GM19023 (cell line): ENCODE measurements around the gene SH3PXD2A.

Source experiments
- ATAC-seq: cut with Tn5 transposase; IDR thresholded peaks from one replicate; pipeline ENCODE4 v1.9.1; 2021; ENCODE audit warnings: mild to moderate bottlenecking, moderate library complexity; ENCODE audit not compliant: unreplicated experiment

The SH3PXD2A gene

GRCh38 chr10:103794996-103795395 is 60.4 kb downstream of the SH3PXD2A start:
- no peak for ATAC-seq

DNA sequence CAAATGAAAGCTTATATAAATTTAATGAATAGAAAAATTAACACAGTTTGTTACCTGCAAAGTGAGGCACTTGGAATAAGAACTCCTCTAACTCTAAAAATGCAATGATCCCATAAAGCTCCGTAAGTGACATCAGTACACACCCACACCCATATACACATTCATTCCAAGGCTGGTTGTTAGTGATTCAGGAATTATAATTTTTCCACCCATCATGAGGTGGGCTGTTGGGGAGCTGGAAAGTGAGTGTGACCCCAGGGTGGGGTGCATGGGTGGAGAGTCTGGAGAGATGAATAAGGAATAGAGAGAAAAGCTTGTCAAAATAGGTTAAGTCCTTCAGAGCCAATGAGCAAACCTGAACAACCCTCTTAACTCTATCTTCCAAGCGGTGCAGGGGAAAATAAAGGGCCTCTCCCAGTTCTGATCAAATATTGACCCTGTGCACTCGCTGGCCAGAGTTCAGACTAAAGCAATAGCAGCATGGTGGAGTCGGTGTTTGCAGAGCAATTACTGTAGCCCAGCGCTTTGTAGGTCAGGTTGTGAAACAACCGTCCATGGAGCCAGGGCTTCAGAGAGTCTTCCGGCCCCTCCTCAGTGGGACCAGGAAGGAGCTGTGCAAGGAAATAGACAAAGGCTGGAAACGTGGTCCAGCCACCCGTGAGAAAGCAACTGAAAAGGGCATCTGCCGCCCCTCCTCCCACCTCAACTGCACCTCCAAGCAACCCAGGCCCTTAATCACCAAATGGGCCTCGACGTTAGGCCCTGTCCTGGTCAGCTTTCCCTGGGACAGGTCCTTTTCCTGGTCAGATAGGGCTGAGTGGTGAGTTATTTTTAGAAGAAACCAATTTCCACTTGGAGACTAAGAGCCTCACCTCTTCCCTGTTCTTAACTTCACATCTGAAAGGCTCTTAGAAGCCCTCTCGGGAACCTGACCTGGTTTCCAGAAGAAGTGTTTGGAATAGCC is 61.2 kb downstream of the SH3PXD2A start:
- ATAC-seq = no peak

GRCh38 chr10:103793429-103793828 is 61.9 kb downstream of the SH3PXD2A start:
- no peak for ATAC-seq

GRCh38 chr10:103792547-103792946 is 62.8 kb downstream of the SH3PXD2A start:
- ATAC-seq = no peak

DNA sequence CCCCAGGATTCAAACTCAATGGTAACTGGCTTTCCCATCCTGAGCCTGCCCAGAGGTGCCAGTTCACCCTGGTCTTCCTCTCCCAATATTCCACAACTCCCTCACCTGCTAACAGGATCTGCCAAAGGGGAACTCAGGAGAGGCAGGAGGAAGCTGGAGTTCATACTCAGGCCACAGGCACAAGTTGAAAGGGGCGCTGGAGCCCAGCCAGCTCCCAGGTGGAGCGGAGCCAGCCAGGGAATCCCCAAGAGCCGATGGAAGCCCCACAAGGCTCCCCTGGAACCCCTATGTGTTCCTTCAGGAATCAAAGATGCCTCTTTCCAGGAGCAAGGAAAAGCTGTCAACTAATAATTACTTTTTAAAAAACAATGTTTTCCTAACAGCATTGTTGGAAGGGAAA is 63.5 kb downstream of the SH3PXD2A start:
- ATAC-seq = no peak

DNA sequence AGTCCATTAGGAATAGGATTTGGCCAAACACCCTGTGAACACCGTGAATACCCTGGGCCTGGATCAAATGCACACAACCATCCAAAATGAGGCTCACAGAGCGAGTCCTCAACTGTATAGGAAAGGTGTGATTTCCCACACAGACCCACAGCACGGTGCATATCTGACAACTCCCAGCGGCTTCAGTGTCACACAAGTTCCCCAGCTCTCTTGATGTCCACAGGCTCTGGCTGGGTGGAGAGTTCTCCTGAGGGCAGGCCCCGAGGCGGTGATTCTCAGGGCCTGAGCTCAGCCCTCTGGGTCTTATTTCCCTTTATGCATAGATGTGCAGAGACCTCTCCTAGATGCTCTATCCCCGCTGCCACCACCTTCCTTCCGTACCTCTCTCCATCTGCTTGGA is 64.1 kb downstream of the SH3PXD2A start:
- ATAC-seq = no peak

GRCh38 chr10:103790580-103790979 is 64.8 kb downstream of the SH3PXD2A start:
- no peak for ATAC-seq

DNA sequence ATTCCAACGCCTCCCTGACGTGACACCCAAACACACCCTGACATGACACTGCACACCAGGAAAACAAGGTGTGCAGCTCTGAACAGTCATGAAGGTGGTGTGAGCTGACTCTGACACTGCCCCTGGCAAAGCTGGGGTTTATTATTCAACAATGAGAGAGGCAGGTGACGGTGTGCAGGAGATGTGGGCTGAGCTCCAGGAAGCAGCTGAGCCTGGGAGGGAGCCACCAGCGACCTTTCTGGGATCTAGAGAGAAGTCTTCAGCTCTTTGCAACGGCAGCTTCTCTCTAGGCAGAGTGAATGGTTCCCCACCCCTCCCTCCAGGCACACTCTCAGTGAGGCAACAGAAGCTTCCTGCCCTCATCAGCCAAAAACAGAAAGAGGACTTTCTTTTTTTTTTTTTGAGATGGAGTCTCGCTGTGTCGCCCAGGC is 65.6 kb downstream of the SH3PXD2A start:
- ATAC-seq = no peak

GRCh38 chr10:103789161-103789560 is 66.2 kb downstream of the SH3PXD2A start:
- ATAC-seq = no peak

GRCh38 chr10:103787331-103787730 is 68.0 kb downstream of the SH3PXD2A start:
- ATAC-seq = no peak

- no peak for ATAC-seq
Measured at GRCh38 chr10:103786020-103786419, 69.4 kb downstream of the SH3PXD2A start.

- no peak for ATAC-seq
Measured at GRCh38 chr10:103784723-103785418, 70.5 kb downstream of the SH3PXD2A start.

- ATAC-seq = no peak
Measured at GRCh38 chr10:103784089-103784488, 71.3 kb downstream of the SH3PXD2A start.

DNA sequence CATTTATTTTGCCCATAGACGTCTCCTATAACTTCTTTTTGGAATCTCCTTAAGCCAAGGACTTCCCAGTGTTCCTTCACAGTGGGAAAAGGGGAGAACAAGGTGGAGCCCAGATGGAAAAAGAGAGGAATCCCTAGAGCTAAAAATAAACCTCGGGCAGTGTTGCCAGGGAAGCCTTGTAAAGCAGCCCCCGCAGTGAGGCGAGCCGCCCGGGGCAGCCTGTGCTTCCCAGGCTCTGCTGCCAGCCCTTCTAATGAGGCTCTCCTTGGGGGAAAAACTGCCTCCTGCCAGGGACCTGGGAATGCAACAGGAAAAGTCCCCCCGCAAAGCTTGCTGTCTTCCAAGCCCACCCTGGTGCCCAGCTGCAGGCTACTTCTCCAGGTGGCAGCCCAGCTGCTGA is 71.7 kb downstream of the SH3PXD2A start:
- no peak for ATAC-seq

DNA sequence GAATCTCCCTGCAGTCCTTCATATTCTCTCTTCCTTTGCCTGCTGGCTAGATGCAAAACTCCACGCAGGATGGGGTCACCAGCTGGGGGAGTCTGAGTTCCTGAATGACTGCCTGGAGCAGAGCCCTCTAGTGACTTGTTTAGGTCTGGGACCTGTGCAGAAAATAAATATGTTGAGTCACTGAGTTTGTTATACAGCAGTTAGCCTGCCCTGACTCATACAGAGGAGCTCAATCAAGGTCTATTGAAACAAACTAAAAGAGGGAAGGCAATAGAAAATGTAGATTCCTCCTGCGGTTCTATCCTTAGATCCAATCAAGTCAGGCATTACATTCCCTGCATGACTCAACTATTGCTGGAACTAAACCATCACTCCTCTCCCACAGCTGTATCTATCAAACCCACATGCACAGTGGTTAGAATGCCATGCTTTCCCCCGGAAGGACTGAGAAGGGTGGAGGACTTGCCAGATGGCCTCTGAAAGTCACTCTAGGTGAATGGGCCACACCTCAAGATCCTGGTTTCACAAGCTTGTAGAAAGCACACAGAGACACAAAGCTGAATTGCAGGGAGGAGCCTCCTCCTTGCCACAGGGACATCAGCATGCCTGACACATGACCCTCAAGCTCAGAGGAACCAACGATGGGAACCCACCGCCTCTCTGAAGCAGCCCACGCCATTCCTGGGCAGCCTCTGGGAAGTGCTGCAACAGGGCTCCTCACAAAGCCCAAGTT is 73.9 kb downstream of the SH3PXD2A start:
- no peak for ATAC-seq

DNA sequence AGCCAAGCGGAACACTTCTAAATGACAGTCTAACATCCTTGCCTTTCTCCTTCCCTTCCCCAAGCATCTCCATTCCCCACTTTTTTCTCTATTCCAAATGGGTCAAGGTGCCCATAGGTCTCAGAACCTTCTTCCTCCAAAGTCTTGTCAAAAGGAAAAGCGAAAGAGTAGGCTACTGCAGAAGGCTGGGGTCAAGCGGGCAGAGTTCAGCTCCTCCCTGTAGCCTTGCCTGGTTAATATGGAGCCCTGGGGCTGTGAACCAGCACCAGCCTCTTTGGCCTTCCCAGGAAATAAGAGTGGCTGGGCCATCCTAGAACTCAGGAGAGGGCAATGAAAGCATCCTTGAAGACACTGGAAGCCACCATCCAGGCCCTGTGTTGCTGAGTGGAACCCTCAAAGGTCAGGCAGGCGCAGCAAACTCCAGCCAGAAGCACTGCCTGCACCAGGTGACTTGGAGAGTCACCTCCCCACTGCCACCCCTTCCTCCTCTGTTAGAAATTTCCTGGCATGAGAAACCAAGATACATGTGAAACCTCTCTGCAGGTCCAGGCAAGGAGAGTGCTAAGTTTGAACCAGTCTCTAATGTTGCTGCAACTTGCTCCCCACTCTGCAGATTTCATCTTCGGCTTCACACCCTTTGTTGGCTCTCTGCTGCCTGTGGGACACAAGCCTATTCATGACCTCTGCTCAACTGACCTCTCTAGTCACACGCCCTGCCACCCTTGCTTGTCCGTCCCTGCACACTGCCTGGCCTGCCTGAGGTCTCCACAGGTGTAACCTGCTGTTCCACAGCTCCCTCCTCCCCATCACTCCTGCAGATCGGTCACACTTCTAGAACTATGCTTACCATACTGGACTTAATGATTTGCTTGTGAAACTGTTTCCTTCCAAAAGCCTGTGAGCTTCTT is 74.9 kb downstream of the SH3PXD2A start:
- no peak for ATAC-seq

DNA sequence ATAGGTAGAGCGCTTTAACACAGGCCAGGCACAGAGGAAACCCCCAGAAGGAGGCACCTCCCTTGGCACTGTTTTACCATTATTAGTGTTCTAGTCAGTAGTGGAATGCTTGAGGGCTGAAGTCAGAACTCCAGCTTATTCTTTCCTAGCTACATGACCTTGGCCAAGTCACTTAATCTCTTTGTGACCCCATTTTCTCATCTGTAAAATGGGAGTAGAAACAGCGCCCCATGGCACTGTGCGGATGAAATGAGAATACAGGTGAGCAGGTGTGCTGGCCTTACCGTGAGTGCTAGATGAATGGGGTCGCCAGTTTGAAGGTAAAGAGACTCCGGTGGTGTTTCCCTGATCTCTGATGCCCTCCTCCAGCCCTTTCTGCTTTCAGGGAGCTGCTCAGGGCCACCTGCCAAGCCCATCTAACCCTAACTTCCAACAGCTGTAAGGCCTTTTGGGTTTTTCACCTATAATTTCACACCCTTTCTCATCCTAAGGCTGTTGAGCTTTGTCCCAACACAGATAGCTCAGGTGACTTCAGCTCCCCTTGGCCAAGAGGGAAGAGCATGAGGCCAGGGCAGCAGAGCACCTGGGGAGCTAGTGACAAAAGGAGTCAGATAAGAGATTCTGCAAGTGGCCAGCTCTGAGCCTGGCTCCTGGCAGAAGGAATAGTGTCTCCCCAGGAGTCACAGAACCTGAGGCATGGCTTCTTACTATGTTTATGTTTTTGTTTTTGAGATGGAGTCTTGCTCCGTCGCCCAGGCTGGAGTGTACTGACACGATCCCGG is 76.8 kb downstream of the SH3PXD2A start:
- no peak for ATAC-seq

- ATAC-seq = no peak
Measured at GRCh38 chr10:103776878-103777591, 78.3 kb downstream of the SH3PXD2A start.

- ATAC-seq = no peak
Measured at GRCh38 chr10:103775776-103776175, 79.6 kb downstream of the SH3PXD2A start.
